GM23338 (cell line): Measurements from ENCODE around the gene PRPF19. TPM values are rescaled to one million over a fixed set of nuclear protein-coding genes. Genes with fewer than 3 reads are reported as not detected.

Experiments
- ATAC-seq: fragments of 200-7000 bp; cut with Tn5 transposase; 3 replicates; pipeline ENCODE4 v1.9.1; 2020
- DNase-seq: peaks from one replicate; pipeline ENCODE4 v3.0.0-alpha.2; 2015; ENCODE audit warnings: low spot score
- H2AFZ ChIP-seq: fragments of 200-600 bp; sonication (generic); 2 replicates; pipeline ENCODE4 v1.8.0; 2016; ENCODE audit warnings: antibody characterized with exemption, mild to moderate bottlenecking, moderate library complexity
- H3F3A ChIP-seq: fragments of 200-600 bp; sonication (generic); replicated peaks from 2 replicates; pipeline ENCODE4 v1.8.0; 2017; ENCODE audit warnings: antibody characterized with exemption, mixed run types, low read depth
- H3K27ac ChIP-seq: fragments of 200-600 bp; sonication (generic); 2 replicates; pipeline ENCODE4 v1.6.1; 2016; ENCODE audit warnings: low read depth
- H3K27me3 ChIP-seq: fragments of 200-600 bp; sonication (generic); 2 replicates; pipeline ENCODE4 v1.8.0; 2016; ENCODE audit warnings: mild to moderate bottlenecking, mixed run types, moderate library complexity; ENCODE audit not compliant: insufficient read depth
- H3K36me3 ChIP-seq: fragments of 200-600 bp; sonication (generic); 2 replicates; pipeline ENCODE4 v1.8.0; 2016; ENCODE audit warnings: mild to moderate bottlenecking; ENCODE audit not compliant: insufficient read depth
- H3K4me1 ChIP-seq: fragments of 200-600 bp; sonication (generic); 2 replicates; pipeline ENCODE4 v1.8.0; 2016; ENCODE audit warnings: mild to moderate bottlenecking, moderate library complexity; ENCODE audit not compliant: insufficient read depth
- H3K4me2 ChIP-seq: fragments of 200-600 bp; sonication (generic); 2 replicates; pipeline ENCODE4 v1.7.1; 2017; ENCODE audit warnings: mixed run types
- H3K4me3 ChIP-seq: fragments of 200-600 bp; sonication (generic); 2 replicates; pipeline ENCODE4 v1.6.1; 2016; ENCODE audit warnings: mixed run types
- H3K79me2 ChIP-seq: fragments of 200-600 bp; sonication (generic); replicated peaks from 2 replicates; pipeline ENCODE4 v1.8.0; 2017; ENCODE audit warnings: mild to moderate bottlenecking; ENCODE audit not compliant: insufficient read depth
- H3K9me2 ChIP-seq: fragments of 200-600 bp; sonication (generic); 2 replicates; pipeline ENCODE4 v1.8.0; 2017; ENCODE audit not compliant: insufficient read depth
- H4K20me1 ChIP-seq: fragments of 200-600 bp; sonication (generic); replicated peaks from 2 replicates; pipeline ENCODE4 v1.8.0; 2017; ENCODE audit warnings: mild to moderate bottlenecking; ENCODE audit not compliant: insufficient read depth
- H3K27ac Mint-ChIP-seq: 2 replicates; pipeline ENCODE4 v1.8.0; 2020; ENCODE audit warnings: inconsistent platforms, mild to moderate bottlenecking, moderate library complexity, mixed read lengths
- H3K27me3 Mint-ChIP-seq: 3 replicates; pipeline ENCODE4 v1.8.0; 2022; ENCODE audit warnings: low read depth, mild to moderate bottlenecking, moderate library complexity, mixed read lengths, inconsistent platforms; ENCODE audit not compliant: insufficient read depth, poor library complexity
- H3K36me3 Mint-ChIP-seq: 3 replicates; pipeline ENCODE4 v1.8.0; 2021; ENCODE audit warnings: low read depth, mild to moderate bottlenecking, inconsistent platforms, moderate library complexity, mixed read lengths
- H3K4me1 Mint-ChIP-seq: 3 replicates; pipeline ENCODE4 v1.8.0; 2020; ENCODE audit warnings: mild to moderate bottlenecking, inconsistent platforms, mixed read lengths
- H3K4me3 Mint-ChIP-seq: 3 replicates; pipeline ENCODE4 v1.8.0; 2021; ENCODE audit warnings: moderate library complexity, mild to moderate bottlenecking, inconsistent platforms, mixed read lengths
- H3K9me3 Mint-ChIP-seq: 3 replicates; pipeline ENCODE4 v1.8.0; 2020; ENCODE audit warnings: moderate library complexity, mild to moderate bottlenecking, inconsistent platforms, mixed read lengths
- CREB1 ChIP-seq: fragments of 250-450 bp; sonication (Bioruptor Pico); IDR thresholded peaks from 2 replicates; pipeline ENCODE4 v1.5.0; 2020; ENCODE audit warnings: low read depth, mild to moderate bottlenecking, moderate library complexity
- EZH2 ChIP-seq: fragments of 200-600 bp; sonication (generic); IDR thresholded peaks from one replicate; pipeline ENCODE4 v1.8.0; 2017; ENCODE audit warnings: antibody characterized with exemption, mild to moderate bottlenecking, low read depth; ENCODE audit not compliant: unreplicated experiment
- EZH2phosphoT487 ChIP-seq: fragments of 200-600 bp; sonication (generic); IDR thresholded peaks from one replicate; pipeline ENCODE4 v1.8.1; 2018; ENCODE audit warnings: antibody characterized with exemption; ENCODE audit not compliant: unreplicated experiment
- JUNB ChIP-seq: IDR thresholded peaks from one replicate; pipeline ENCODE4 v1.6.1; 2016; ENCODE audit warnings: antibody characterized with exemption; ENCODE audit not compliant: unreplicated experiment
- NANOG ChIP-seq: IDR thresholded peaks from 2 replicates; pipeline ENCODE4 v1.6.1; 2016; ENCODE audit warnings: antibody characterized with exemption, borderline replicate concordance
- POLR2AphosphoS5 ChIP-seq: IDR thresholded peaks from 2 replicates; pipeline ENCODE4 v1.6.1; 2016; ENCODE audit warnings: antibody characterized with exemption, low read depth
- ZNF114 ChIP-seq: fragments of 250-450 bp; sonication (Bioruptor Pico); IDR thresholded peaks from 2 replicates; pipeline ENCODE4 v1.5.0; 2020; ENCODE audit warnings: mild to moderate bottlenecking, moderate library complexity
- polyA plus RNA-seq: library from polyadenylated mRNA; unstranded; fragments of >200 nt; fragmentation: Nextera tagmentation; extraction: Ambion mirVana; gene quantifications from 2 replicates; pipeline ENCODE4 v1.2.1, GENCODE V29; 2016
- total RNA-seq: library from RNA; depleted of rRNA; stranded (reverse); fragments of >200 nt; shearing (Covaris generic); gene quantifications from 2 replicates; pipeline ENCODE4 v1.2.3, GENCODE V29; 2014
- TF ChIP-seq, protein P1 (sequence below): IDR thresholded peaks from one replicate; pipeline ENCODE4 v1.6.1; 2018; ENCODE audit warnings: antibody characterized with exemption; ENCODE audit not compliant: unreplicated experiment
- TF ChIP-seq, protein P2 (sequence below), 2 experiments: fragments of 200-600 bp in 1 of 2; sonication (generic) in 1 of 2; conservative IDR thresholded peaks; 2 replicates each; pipeline versions ENCODE4 v1.5.1 to v1.6.1; 2016 to 2017; ENCODE audit warnings: antibody characterized with exemption in 2 of 2, low read depth in 2 of 2, mild to moderate bottlenecking in 2 of 2, moderate library complexity in 1 of 2
- TF ChIP-seq, protein P3 (sequence below): fragments of 250-450 bp; sonication (Bioruptor Pico); IDR thresholded peaks from 2 replicates; pipeline ENCODE4 v1.5.0; 2020; ENCODE audit warnings: mild to moderate bottlenecking, moderate library complexity

The PRPF19 gene
- total and polyA plus RNA-seq, 2 experiments from 2014 or later: 153 to 161 TPM

DNA sequence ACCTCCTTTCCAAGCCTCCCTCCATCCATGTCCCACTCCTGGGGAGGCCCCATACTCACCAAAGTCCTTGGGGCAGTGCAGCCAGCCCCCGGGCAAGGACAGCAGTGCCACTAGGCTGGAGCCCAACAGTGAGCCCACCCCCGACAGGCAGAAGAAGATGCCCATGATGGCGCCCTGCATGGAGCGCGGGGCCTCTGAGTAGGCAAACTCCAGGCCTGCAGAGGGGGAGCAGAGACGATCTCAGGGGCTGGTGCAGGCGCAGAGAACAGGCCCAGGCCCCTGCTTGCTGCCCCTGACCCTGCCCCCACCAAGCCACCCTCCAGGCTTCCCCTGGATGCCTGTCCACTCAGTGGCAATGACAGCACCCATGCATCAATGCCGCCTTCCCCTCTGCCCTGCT is 31.4 kb upstream of the PRPF19 start (continued):
- TF ChIP-seq, protein P1, sequence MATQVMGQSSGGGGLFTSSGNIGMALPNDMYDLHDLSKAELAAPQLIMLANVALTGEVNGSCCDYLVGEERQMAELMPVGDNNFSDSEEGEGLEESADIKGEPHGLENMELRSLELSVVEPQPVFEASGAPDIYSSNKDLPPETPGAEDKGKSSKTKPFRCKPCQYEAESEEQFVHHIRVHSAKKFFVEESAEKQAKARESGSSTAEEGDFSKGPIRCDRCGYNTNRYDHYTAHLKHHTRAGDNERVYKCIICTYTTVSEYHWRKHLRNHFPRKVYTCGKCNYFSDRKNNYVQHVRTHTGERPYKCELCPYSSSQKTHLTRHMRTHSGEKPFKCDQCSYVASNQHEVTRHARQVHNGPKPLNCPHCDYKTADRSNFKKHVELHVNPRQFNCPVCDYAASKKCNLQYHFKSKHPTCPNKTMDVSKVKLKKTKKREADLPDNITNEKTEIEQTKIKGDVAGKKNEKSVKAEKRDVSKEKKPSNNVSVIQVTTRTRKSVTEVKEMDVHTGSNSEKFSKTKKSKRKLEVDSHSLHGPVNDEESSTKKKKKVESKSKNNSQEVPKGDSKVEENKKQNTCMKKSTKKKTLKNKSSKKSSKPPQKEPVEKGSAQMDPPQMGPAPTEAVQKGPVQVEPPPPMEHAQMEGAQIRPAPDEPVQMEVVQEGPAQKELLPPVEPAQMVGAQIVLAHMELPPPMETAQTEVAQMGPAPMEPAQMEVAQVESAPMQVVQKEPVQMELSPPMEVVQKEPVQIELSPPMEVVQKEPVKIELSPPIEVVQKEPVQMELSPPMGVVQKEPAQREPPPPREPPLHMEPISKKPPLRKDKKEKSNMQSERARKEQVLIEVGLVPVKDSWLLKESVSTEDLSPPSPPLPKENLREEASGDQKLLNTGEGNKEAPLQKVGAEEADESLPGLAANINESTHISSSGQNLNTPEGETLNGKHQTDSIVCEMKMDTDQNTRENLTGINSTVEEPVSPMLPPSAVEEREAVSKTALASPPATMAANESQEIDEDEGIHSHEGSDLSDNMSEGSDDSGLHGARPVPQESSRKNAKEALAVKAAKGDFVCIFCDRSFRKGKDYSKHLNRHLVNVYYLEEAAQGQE: no peak
- no peak for TF ChIP-seq NANOG

DNA sequence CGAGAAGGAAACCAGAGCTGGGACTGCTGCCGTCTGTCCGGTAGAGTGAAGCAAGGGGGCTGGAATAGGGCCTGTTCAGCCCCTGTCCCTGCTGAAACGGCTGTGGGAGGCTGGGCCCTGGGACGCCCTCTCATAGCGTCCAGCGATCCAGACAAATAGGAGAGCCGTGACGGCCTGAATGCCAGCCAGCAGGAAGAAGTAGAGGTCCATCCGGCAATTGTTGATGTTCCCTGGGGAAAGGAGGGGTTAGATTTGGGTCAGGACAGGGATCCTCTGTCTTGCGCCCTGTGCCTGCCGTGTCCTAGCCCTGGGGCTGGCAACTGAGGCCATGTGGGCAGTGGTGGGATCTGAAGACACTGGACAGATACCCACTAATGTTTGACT is 30.8 kb upstream of the PRPF19 start:
- H3K9me3 Mint-ChIP-seq: no peaks in the 10 kb centered on the region
- no peaks in the 10 kb centered on the region for H3K36me3 ChIP-seq
- H3K79me2 ChIP-seq: no peaks in the 10 kb centered on the region
- H3K27ac Mint-ChIP-seq: no peak overlapping the region
- H3K9me2 ChIP-seq: no peaks in the 10 kb centered on the region
- peaks cover 25% of the 10 kb centered on the region for H3K36me3 Mint-ChIP-seq
- H3K4me3 Mint-ChIP-seq: no peak overlapping the region
- DNase-seq (no peak), ATAC-seq (no peak)
- H3F3A ChIP-seq: no peaks in the 10 kb centered on the region
- no peak overlapping the region for H3K4me3 ChIP-seq
- no peaks in the 10 kb centered on the region for H3K27me3 ChIP-seq
- no peak overlapping the region for H3K27ac ChIP-seq
- H3K4me2 ChIP-seq: no peak overlapping the region
- H3K4me1 ChIP-seq: no peaks in the 10 kb centered on the region
- peaks cover 12% of the 10 kb centered on the region; the same call in 2 of the 3 replicates for H3K4me1 Mint-ChIP-seq
- H3K27me3 Mint-ChIP-seq: peaks cover 6% of the 10 kb centered on the region
- no peak overlapping the region for H2AFZ ChIP-seq
- no peaks in the 10 kb centered on the region; the same call in 1 of the 2 replicates for H4K20me1 ChIP-seq
- no peak for TF ChIP-seq EZH2phosphoT487
- TF ChIP-seq, protein P2, sequence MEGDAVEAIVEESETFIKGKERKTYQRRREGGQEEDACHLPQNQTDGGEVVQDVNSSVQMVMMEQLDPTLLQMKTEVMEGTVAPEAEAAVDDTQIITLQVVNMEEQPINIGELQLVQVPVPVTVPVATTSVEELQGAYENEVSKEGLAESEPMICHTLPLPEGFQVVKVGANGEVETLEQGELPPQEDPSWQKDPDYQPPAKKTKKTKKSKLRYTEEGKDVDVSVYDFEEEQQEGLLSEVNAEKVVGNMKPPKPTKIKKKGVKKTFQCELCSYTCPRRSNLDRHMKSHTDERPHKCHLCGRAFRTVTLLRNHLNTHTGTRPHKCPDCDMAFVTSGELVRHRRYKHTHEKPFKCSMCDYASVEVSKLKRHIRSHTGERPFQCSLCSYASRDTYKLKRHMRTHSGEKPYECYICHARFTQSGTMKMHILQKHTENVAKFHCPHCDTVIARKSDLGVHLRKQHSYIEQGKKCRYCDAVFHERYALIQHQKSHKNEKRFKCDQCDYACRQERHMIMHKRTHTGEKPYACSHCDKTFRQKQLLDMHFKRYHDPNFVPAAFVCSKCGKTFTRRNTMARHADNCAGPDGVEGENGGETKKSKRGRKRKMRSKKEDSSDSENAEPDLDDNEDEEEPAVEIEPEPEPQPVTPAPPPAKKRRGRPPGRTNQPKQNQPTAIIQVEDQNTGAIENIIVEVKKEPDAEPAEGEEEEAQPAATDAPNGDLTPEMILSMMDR (conservative IDR thresholded peaks at IDR 0.05; ENCODE audit: low read depth in 2 of 2): no peak
- no peak for TF ChIP-seq EZH2
- TF ChIP-seq ZNF114 (CRISPR knock-in tag): no peak
- TF ChIP-seq JUNB: no peak
- TF ChIP-seq, protein P1: no peak
- TF ChIP-seq, protein P3, sequence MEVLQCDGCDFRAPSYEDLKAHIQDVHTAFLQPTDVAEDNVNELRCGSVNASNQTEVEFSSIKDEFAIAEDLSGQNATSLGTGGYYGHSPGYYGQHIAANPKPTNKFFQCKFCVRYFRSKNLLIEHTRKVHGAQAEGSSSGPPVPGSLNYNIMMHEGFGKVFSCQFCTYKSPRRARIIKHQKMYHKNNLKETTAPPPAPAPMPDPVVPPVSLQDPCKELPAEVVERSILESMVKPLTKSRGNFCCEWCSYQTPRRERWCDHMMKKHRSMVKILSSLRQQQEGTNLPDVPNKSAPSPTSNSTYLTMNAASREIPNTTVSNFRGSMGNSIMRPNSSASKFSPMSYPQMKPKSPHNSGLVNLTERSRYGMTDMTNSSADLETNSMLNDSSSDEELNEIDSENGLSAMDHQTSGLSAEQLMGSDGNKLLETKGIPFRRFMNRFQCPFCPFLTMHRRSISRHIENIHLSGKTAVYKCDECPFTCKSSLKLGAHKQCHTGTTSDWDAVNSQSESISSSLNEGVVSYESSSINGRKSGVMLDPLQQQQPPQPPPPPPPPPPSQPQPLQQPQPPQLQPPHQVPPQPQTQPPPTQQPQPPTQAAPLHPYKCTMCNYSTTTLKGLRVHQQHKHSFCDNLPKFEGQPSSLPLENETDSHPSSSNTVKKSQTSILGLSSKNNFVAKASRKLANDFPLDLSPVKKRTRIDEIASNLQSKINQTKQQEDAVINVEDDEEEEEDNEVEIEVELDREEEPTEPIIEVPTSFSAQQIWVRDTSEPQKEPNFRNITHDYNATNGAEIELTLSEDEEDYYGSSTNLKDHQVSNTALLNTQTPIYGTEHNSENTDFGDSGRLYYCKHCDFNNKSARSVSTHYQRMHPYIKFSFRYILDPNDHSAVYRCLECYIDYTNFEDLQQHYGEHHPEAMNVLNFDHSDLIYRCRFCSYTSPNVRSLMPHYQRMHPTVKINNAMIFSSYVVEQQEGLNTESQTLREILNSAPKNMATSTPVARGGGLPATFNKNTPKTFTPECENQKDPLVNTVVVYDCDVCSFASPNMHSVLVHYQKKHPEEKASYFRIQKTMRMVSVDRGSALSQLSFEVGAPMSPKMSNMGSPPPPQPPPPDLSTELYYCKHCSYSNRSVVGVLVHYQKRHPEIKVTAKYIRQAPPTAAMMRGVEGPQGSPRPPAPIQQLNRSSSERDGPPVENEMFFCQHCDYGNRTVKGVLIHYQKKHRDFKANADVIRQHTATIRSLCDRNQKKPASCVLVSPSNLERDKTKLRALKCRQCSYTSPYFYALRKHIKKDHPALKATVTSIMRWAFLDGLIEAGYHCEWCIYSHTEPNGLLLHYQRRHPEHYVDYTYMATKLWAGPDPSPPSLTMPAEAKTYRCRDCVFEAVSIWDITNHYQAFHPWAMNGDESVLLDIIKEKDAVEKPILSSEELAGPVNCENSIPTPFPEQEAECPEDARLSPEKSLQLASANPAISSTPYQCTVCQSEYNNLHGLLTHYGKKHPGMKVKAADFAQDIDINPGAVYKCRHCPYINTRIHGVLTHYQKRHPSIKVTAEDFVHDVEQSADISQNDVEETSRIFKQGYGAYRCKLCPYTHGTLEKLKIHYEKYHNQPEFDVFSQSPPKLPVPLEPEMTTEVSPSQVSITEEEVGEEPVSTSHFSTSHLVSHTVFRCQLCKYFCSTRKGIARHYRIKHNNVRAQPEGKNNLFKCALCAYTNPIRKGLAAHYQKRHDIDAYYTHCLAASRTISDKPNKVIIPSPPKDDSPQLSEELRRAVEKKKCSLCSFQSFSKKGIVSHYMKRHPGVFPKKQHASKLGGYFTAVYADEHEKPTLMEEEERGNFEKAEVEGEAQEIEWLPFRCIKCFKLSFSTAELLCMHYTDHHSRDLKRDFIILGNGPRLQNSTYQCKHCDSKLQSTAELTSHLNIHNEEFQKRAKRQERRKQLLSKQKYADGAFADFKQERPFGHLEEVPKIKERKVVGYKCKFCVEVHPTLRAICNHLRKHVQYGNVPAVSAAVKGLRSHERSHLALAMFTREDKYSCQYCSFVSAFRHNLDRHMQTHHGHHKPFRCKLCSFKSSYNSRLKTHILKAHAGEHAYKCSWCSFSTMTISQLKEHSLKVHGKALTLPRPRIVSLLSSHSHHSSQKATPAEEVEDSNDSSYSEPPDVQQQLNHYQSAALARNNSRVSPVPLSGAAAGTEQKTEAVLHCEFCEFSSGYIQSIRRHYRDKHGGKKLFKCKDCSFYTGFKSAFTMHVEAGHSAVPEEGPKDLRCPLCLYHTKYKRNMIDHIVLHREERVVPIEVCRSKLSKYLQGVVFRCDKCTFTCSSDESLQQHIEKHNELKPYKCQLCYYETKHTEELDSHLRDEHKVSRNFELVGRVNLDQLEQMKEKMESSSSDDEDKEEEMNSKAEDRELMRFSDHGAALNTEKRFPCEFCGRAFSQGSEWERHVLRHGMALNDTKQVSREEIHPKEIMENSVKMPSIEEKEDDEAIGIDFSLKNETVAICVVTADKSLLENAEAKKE (CRISPR knock-in tag): no peak
- TF ChIP-seq CREB1 (CRISPR knock-in tag): no peak
- no peak for TF ChIP-seq POLR2AphosphoS5
- no peak for TF ChIP-seq NANOG
